GM18858 (cell line): ENCODE data around the gene THBS2.
"Not testable (repeated sequence)": the region's sequence is repeated elsewhere in the genome, so short reads cannot be mapped to it uniquely, and the experiment has no call there.

Experiments
- ATAC-seq: cut with Tn5 transposase; IDR thresholded peaks from one replicate; pipeline ENCODE4 v1.9.1; 2021; ENCODE audit not compliant: unreplicated experiment

Gene THBS2

GRCh38 chr6:169253337-169254238, at the start of gene THBS2:
TSS of gene THBS2 (minus strand) at chr6:169253846. CDS start at chr6:169250784, 3,062 bp downstream.
- no peak for ATAC-seq

GRCh38 chr6:169302716-169303115, 49.1 kb upstream of the THBS2 start:
- ATAC-seq, result no peak

GRCh38 chr6:169302255-169302654, 48.6 kb upstream of the THBS2 start:
- ATAC-seq, result no peak

- ATAC-seq, result no peak
These were observed 47.3 kb upstream of the THBS2 start for GRCh38 chr6:169300916-169301315.

GRCh38 chr6:169298626-169299025, 45.0 kb upstream of the THBS2 start:
- not testable (repeated sequence) for ATAC-seq

- no peak for ATAC-seq
These were observed 43.0 kb upstream of the THBS2 start for GRCh38 chr6:169296622-169297021.

- no peak for ATAC-seq
These were observed 42.5 kb upstream of the THBS2 start for GRCh38 chr6:169296170-169296569.

GRCh38 chr6:169293196-169293595, 39.5 kb upstream of the THBS2 start:
- no peak for ATAC-seq

GRCh38 chr6:169292338-169293124, 38.9 kb upstream of the THBS2 start:
- ATAC-seq, result no peak

- no peak for ATAC-seq
These were observed 38.1 kb upstream of the THBS2 start for GRCh38 chr6:169291646-169292337.

GRCh38 chr6:169291148-169291547, 37.5 kb upstream of the THBS2 start:
- no peak for ATAC-seq

GRCh38 chr6:169289619-169290339, 36.1 kb upstream of the THBS2 start:
- no peak for ATAC-seq

- no peak for ATAC-seq
These were observed 35.6 kb upstream of the THBS2 start for GRCh38 chr6:169289257-169289618.

- ATAC-seq, result no peak
These were observed 34.9 kb upstream of the THBS2 start for GRCh38 chr6:169288591-169288990.

- ATAC-seq, result no peak
These were observed 34.0 kb upstream of the THBS2 start for GRCh38 chr6:169287675-169288074.

- ATAC-seq, result no peak
These were observed 33.3 kb upstream of the THBS2 start for GRCh38 chr6:169286961-169287360.

- ATAC-seq, result no peak
These were observed 31.5 kb upstream of the THBS2 start for GRCh38 chr6:169285165-169285564.

GRCh38 chr6:169283924-169284323, 30.3 kb upstream of the THBS2 start:
- ATAC-seq, result no peak

GRCh38 chr6:169282043-169282442, 28.4 kb upstream of the THBS2 start:
- no peak for ATAC-seq

- no peak for ATAC-seq
These were observed 24.0 kb upstream of the THBS2 start for GRCh38 chr6:169277619-169278018.

GRCh38 chr6:169274781-169275180, 21.1 kb upstream of the THBS2 start:
- no peak for ATAC-seq
